DND-41 (cell line): ENCODE results near the gene PFKFB2.

Experiments used
- ATAC-seq: fragments of 200-7000 bp; cut with Tn5 transposase; 3 replicates; pipeline ENCODE4 v1.9.1; 2021; ENCODE audit warnings: low read depth; ENCODE audit not compliant: insufficient read depth
- DNase-seq: peaks from one replicate; pipeline ENCODE4 v3.0.0-alpha.2; 2020
- H2AFZ ChIP-seq: 2 replicates; pipeline ENCODE4 v1.6.0; 2012; ENCODE audit warnings: low read depth, low read length
- H3K27ac ChIP-seq: 2 replicates; pipeline ENCODE4 v1.5.1; 2012; ENCODE audit warnings: low read length, inconsistent platforms
- H3K27me3 ChIP-seq: fragments of 200-600 bp; sonication (generic); 2 replicates; pipeline ENCODE4 v1.6.0; 2012; ENCODE audit warnings: low read length, mild to moderate bottlenecking, inconsistent platforms; ENCODE audit not compliant: insufficient read depth, poor library complexity
- H3K36me3 ChIP-seq: 2 replicates; pipeline ENCODE4 v1.5.1; 2012; ENCODE audit warnings: low read length, inconsistent platforms; ENCODE audit not compliant: insufficient read depth
- H3K4me1 ChIP-seq: 2 replicates; pipeline ENCODE4 v1.5.1; 2012; ENCODE audit warnings: mild to moderate bottlenecking, low read length; ENCODE audit not compliant: insufficient read depth
- H3K4me2 ChIP-seq: 2 replicates; pipeline ENCODE4 v1.6.0; 2012; ENCODE audit warnings: mild to moderate bottlenecking, moderate library complexity, low read length, inconsistent platforms; ENCODE audit not compliant: insufficient read depth
- H3K4me3 ChIP-seq, 2 experiments: fragments of 200-600 bp in 1 of 2; shearing (Covaris generic) in 1 of 2; 2 replicates each; pipeline ENCODE4 v1.5.1; 2012 to 2016; ENCODE audit warnings: inconsistent platforms in 2 of 2, low read length in 2 of 2, mild to moderate bottlenecking in 2 of 2, low read depth in 1 of 2, moderate library complexity in 1 of 2
- H3K79me2 ChIP-seq: 2 replicates; pipeline ENCODE4 v1.6.0; 2012; ENCODE audit warnings: low read length, inconsistent platforms; ENCODE audit not compliant: insufficient read depth
- H3K9ac ChIP-seq: 2 replicates; pipeline ENCODE4 v1.6.0; 2012; ENCODE audit warnings: low read depth, mild to moderate bottlenecking, inconsistent platforms, low read length, moderate library complexity
- H3K9me3 ChIP-seq: 2 replicates; pipeline ENCODE4 v1.5.1; 2012; ENCODE audit warnings: low read length, moderate library complexity, mild to moderate bottlenecking, inconsistent platforms; ENCODE audit not compliant: insufficient read depth, severe bottlenecking
- H4K20me1 ChIP-seq: 2 replicates; pipeline ENCODE4 v1.6.0; 2012; ENCODE audit warnings: low read length; ENCODE audit not compliant: insufficient read depth
- EZH2 ChIP-seq: IDR thresholded peaks from 3 replicates; pipeline ENCODE4 v1.6.1; 2012; ENCODE audit warnings: borderline replicate concordance, low read depth, mild to moderate bottlenecking, moderate library complexity, low read length, inconsistent platforms; ENCODE audit not compliant: severe bottlenecking
- TF ChIP-seq, protein P1 (sequence below): IDR thresholded peaks from 2 replicates; pipeline ENCODE4 v1.5.1; 2012; ENCODE audit warnings: borderline replicate concordance, low read length, moderate library complexity, mild to moderate bottlenecking; ENCODE audit not compliant: poor library complexity, severe bottlenecking; ENCODE audit errors: extremely low read depth

PFKFB2 gene

DNA sequence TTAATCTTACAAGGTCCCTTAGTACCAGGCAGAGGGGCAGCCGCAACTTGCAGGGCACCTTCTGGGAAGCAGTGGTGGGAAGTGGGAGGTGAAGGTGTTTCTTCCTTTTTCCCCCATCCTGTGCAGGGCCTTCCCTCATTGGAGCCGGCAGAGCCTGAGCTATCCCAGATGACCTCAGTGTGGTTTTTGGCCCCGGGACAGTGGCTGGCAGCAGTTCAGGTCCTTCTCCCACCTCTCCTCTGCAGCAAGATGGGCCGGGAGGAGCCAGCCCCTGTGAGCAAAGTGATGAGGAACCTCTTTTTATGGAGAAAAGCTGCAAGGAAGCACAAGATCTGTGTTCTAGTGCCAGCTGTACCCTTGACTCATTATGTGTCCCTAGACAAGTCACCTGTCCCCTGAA, 6.8 kb downstream of the PFKFB2 start:
- no peaks in the 10 kb centered on the region for H3K27me3 ChIP-seq
- ATAC-seq (no peak), DNase-seq (no peak)
- no peaks in the 10 kb centered on the region for H3K36me3 ChIP-seq
- no peak overlapping the region for H3K4me3 ChIP-seq
- H3K79me2 ChIP-seq, result no peaks in the 10 kb centered on the region
- no peaks in the 10 kb centered on the region for H3K4me1 ChIP-seq
- H3K9ac ChIP-seq, result no peak overlapping the region
- H3K9me3 ChIP-seq, result no peaks in the 10 kb centered on the region
- TF ChIP-seq, protein P1, sequence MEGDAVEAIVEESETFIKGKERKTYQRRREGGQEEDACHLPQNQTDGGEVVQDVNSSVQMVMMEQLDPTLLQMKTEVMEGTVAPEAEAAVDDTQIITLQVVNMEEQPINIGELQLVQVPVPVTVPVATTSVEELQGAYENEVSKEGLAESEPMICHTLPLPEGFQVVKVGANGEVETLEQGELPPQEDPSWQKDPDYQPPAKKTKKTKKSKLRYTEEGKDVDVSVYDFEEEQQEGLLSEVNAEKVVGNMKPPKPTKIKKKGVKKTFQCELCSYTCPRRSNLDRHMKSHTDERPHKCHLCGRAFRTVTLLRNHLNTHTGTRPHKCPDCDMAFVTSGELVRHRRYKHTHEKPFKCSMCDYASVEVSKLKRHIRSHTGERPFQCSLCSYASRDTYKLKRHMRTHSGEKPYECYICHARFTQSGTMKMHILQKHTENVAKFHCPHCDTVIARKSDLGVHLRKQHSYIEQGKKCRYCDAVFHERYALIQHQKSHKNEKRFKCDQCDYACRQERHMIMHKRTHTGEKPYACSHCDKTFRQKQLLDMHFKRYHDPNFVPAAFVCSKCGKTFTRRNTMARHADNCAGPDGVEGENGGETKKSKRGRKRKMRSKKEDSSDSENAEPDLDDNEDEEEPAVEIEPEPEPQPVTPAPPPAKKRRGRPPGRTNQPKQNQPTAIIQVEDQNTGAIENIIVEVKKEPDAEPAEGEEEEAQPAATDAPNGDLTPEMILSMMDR, result no peak
- TF ChIP-seq EZH2, result no peak
- H3K4me2 ChIP-seq, result no peak overlapping the region
- H2AFZ ChIP-seq, result no peak overlapping the region
- no peaks in the 10 kb centered on the region for H4K20me1 ChIP-seq
- H3K27ac ChIP-seq, result no peak overlapping the region

DNA sequence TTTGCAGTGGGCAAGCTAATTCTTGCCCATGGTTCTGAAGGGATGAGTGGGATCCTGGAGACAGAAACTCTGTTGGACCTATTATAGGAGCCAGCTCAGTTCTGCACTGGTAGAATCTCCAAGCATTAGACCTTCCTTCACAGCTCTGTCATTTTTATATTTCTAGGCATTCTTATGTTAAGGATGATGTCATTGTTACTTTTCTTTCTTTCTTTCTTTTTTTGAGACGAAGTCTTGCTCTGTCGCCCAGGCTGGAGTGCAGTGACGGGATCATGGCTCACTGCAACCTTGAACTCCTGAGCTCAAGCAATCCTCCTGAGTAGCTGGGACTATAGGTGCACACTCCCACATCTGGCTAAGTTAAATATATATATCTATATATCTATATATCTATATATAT, 7.5 kb downstream of the PFKFB2 start:
- H4K20me1 ChIP-seq, result no peaks in the 10 kb centered on the region

DNA sequence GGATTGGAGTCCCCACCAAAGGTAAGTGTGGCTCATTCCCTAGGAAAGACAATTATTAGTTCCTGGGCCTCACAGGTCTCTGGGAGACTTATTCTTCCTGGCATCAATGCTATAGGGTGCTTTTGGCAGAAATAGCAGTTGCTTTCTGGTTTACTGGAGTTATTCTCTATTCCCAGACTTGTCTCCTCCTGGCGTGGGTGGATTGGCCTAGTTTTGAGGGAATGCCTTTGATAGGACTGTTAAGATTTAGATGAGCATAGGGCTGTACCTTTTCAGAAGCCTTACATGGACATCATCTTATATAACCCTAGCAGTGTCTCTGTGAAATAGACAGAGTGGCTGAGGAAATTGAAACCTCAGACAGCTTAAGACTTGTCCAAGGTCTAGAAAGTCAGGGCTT, 9.0 kb downstream of the PFKFB2 start:
- Histone ChIP-seq H3K27me3 (no peaks in the 10 kb centered on the region), H3K4me2 (no peak overlapping the region), H4K20me1 (no peaks in the 10 kb centered on the region), H3K9ac (no peak overlapping the region), H3K9me3 (no peaks in the 10 kb centered on the region), H3K36me3 (no peaks in the 10 kb centered on the region), H3K27ac (no peak overlapping the region), H3K4me3 (no peak overlapping the region), H3K4me1 (no peaks in the 10 kb centered on the region), H2AFZ (no peak overlapping the region), H3K79me2 (no peaks in the 10 kb centered on the region)
- no peak for TF ChIP-seq EZH2
- TF ChIP-seq, protein P1, result no peak
- DNase-seq (no peak), ATAC-seq (no peak)

More for the DNA sequence above, 7.5 kb downstream of the PFKFB2 start:
- Histone ChIP-seq H3K79me2 (no peaks in the 10 kb centered on the region), H3K9me3 (no peaks in the 10 kb centered on the region), H3K27me3 (no peaks in the 10 kb centered on the region), H3K4me3 (no peak overlapping the region), H3K9ac (no peak overlapping the region), H3K27ac (no peak overlapping the region), H3K4me1 (no peaks in the 10 kb centered on the region), H3K36me3 (no peaks in the 10 kb centered on the region), H3K4me2 (no peak overlapping the region), H2AFZ (no peak overlapping the region)
- DNase-seq (no peak), ATAC-seq (no peak)
- TF ChIP-seq, protein P1, result no peak
- TF ChIP-seq EZH2, result no peak

DNA sequence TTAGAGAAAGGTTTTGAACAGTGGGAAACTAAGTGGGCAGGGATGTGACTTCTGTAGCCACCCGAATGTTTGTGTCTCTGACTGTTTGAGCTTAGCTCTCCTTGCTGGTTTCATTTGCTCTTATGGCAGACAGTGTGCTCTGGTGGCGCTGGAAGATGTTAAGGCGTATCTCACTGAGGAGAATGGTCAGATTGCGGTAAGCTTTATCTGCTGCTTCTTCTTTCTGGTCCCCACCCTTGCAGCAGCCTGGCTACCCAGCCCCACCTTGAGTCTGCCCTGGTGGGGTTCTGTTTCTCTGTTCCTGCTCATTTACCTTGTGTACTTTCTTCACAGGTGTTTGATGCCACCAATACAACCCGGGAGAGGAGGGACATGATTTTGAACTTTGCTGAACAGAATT, 9.9 kb downstream of the PFKFB2 start:
- no peak for DNase-seq
- no peak for TF ChIP-seq EZH2
- TF ChIP-seq, protein P1, result no peak
- H3K9me3 ChIP-seq, result no peaks in the 10 kb centered on the region
- no peaks in the 10 kb centered on the region for H3K36me3 ChIP-seq
- H3K27me3 ChIP-seq, result no peaks in the 10 kb centered on the region
- H4K20me1 ChIP-seq, result no peaks in the 10 kb centered on the region
- H2AFZ ChIP-seq, result no peak overlapping the region
- no peak overlapping the region for H3K9ac ChIP-seq
- H3K4me3 ChIP-seq, result no peak overlapping the region
- H3K4me2 ChIP-seq, result no peak overlapping the region
- no peak for ATAC-seq
- no peak overlapping the region for H3K27ac ChIP-seq
- no peaks in the 10 kb centered on the region for H3K4me1 ChIP-seq
- H3K79me2 ChIP-seq, result no peaks in the 10 kb centered on the region
